WI38 (cell line): ENCODE results near the gene PLEKHA5.
"Not testable (repeated sequence)": the region's sequence is repeated elsewhere in the genome, so short reads cannot be mapped to it uniquely, and the experiment has no call there.

ENCODE experiments used
- H3K4me3 ChIP-seq: 2 replicates; pipeline ENCODE4 v1.5.1; 2011; ENCODE audit warnings: low read depth, mild to moderate bottlenecking, control low read depth, low read length
- CTCF ChIP-seq: IDR thresholded peaks from 2 replicates; pipeline ENCODE4 v1.5.1; 2012; ENCODE audit warnings: low read depth, mild to moderate bottlenecking, control low read depth, low read length

Gene PLEKHA5

DNA sequence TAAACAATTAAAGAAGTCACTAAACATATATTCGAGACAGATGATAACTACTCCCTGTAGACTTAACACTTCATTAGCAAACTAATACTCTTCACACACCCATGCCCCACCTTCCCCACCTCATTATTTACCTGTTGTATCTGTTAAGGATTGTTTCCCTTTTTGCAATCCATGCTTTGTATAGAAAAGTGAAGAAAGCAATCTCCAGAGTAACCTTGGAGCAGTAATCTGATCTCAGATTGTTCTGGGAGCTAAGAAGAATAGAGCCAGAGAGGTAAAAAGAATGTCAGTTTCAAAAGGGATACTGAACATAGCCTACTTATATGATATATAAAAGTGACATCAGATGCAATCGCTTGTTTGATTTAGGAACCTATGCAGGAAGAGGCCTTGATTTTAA lies 37.4 kb downstream of the PLEKHA5 start:
- no peak for TF ChIP-seq CTCF
- H3K4me3 ChIP-seq, result no peak overlapping the region

DNA sequence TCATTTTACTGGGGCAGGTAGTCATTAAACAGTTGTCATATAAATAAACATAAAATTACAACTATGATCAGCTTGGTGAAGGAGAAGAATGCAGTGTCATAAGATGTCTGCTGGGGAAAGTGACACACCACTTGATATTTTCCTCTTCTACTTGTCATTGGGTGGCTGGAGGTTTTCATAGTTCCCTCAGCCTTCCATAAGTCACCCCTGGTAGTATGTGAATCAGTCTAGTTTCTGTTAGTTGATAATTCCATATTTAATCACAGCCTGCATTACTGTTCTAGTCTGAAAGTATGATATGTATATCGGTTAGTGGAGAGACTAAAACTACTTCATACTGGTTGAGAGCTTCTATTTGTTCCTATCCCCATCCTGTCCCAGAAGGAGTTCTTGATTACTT lies 38.2 kb downstream of the PLEKHA5 start:
- H3K4me3 ChIP-seq, result no peak overlapping the region
- TF ChIP-seq CTCF, result no peak

- no peak for TF ChIP-seq CTCF
- no peak overlapping the region for H3K4me3 ChIP-seq
These were observed 39.1 kb downstream of the PLEKHA5 start for GRCh38 chr12:19168644-19169043.

GRCh38 chr12:19169222-19169621 lies 39.7 kb downstream of the PLEKHA5 start:
- no peak overlapping the region for H3K4me3 ChIP-seq
- TF ChIP-seq CTCF, result no peak

GRCh38 chr12:19170286-19170685 lies 40.8 kb downstream of the PLEKHA5 start:
- H3K4me3 ChIP-seq, result not testable (repeated sequence)

DNA sequence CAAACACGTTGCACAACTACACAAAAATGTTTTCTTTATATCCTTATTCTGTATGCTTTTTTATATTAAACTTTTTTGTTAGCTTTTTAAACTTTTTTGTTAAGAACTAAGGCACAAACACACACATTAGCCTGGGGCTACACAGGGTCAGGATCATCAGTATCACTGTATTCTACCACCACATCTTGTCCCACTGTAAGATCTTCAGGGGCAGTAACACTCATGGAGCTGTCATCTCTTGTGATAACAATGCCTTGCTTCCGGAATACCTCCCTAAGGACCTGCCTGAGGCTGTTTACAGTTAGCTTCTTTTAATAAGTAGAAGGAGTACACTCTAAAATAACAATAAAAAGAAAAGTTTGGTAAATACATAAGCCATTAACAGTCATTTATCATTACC lies 42.2 kb downstream of the PLEKHA5 start:
- no peak for TF ChIP-seq CTCF
- H3K4me3 ChIP-seq, result no peak overlapping the region

- no peak for TF ChIP-seq CTCF
- H3K4me3 ChIP-seq, result no peak overlapping the region
These were observed 48.2 kb downstream of the PLEKHA5 start for GRCh38 chr12:19177754-19178153.

- H3K4me3 ChIP-seq, result no peak overlapping the region
- no peak for TF ChIP-seq CTCF
These were observed 50.5 kb downstream of the PLEKHA5 start for GRCh38 chr12:19179986-19180385.
